Amniotic stem cell (primary cell): ENCODE measurements around the gene UBA7.
"Not testable (repeated sequence)": the region's sequence is repeated elsewhere in the genome, so short reads cannot be mapped to it uniquely, and the experiment has no call there.

Experiments used
- DNase-seq: peaks from one replicate; lab custom pipeline; 2025; lab: John Stamatoyannopoulos, UW

The UBA7 gene, protein sequence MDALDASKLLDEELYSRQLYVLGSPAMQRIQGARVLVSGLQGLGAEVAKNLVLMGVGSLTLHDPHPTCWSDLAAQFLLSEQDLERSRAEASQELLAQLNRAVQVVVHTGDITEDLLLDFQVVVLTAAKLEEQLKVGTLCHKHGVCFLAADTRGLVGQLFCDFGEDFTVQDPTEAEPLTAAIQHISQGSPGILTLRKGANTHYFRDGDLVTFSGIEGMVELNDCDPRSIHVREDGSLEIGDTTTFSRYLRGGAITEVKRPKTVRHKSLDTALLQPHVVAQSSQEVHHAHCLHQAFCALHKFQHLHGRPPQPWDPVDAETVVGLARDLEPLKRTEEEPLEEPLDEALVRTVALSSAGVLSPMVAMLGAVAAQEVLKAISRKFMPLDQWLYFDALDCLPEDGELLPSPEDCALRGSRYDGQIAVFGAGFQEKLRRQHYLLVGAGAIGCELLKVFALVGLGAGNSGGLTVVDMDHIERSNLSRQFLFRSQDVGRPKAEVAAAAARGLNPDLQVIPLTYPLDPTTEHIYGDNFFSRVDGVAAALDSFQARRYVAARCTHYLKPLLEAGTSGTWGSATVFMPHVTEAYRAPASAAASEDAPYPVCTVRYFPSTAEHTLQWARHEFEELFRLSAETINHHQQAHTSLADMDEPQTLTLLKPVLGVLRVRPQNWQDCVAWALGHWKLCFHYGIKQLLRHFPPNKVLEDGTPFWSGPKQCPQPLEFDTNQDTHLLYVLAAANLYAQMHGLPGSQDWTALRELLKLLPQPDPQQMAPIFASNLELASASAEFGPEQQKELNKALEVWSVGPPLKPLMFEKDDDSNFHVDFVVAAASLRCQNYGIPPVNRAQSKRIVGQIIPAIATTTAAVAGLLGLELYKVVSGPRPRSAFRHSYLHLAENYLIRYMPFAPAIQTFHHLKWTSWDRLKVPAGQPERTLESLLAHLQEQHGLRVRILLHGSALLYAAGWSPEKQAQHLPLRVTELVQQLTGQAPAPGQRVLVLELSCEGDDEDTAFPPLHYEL

GRCh38 chr3:49813497-49814174 lies at the start of gene UBA7:
UBA7 (minus strand) TSS chr3:49813953; CDS start chr3:49813787, 166 bp downstream.
- peak; percentile 19 for DNase-seq

- no peak for DNase-seq
Observed at GRCh38 chr3:49859576-49860305, 46.0 kb upstream of the UBA7 start.

DNA sequence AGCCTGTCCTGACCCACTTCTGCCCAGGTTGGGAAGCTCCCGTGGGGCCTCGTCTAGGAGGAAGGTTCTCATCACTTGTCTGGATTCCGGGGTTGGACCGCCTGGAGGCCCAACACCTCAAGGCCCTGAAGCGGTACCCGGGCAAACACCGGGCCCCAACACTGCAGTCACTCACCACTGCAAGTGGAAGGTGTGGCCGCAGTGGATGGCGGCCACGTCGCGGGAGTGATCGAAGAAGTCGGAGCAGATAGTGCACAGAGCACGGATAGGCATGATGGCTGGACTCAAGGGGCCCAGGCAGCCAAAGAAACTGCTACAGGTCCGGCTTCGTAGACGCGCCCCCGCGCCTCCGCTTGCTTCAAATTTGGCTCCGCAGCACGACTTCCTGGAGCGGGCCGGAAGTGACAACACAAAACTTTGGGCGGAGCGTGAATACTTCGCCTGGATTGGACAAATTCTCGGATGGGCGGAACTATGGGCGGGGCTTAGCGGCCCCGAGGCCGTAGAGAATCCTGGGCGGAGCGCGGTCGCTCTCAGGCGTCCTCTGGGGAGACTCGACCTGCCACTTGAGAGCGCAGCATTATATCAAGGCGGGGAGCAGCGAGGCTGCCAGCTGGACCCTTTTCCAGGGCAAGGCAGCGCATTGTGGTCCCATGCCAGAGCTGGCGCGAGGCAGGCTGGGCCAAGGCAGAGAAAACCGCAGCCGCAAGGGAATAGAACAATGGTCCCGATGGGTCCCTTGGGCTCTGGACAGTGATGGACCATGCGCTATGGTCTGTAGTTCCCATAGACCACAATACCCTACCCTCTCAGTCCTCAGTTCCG lies 42.6 kb upstream of the UBA7 start, which contains the start of gene TRAIP:
Gene TRAIP, minus strand, starts transcription at position 384 of the 825 bp plus-strand sequence. Its CDS starts 111 bp downstream, at position 273.
- peak; percentile 92 for DNase-seq

GRCh38 chr3:49855662-49856061 lies 41.9 kb upstream of the UBA7 start:
- DNase-seq, result no peak

DNA sequence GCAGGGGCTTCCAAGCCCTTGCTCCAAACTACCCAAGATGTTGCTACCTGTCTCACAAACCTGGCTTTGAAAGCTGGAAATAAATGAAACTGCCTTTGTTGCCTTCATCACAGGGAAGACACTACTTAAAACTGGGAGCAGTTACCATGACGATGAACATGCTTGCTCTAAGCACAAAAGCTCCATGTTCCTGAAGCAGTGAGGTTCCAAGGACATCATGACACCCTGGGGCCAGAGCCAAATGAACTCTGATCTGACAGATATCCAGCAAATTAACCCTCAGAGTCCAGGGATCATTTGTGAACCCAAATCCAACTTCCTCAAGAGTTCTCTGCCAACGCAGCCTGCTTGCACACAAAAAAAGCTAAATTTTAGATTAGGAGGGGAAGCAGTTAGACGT lies 31.9 kb upstream of the UBA7 start:
- no peak for DNase-seq

DNA sequence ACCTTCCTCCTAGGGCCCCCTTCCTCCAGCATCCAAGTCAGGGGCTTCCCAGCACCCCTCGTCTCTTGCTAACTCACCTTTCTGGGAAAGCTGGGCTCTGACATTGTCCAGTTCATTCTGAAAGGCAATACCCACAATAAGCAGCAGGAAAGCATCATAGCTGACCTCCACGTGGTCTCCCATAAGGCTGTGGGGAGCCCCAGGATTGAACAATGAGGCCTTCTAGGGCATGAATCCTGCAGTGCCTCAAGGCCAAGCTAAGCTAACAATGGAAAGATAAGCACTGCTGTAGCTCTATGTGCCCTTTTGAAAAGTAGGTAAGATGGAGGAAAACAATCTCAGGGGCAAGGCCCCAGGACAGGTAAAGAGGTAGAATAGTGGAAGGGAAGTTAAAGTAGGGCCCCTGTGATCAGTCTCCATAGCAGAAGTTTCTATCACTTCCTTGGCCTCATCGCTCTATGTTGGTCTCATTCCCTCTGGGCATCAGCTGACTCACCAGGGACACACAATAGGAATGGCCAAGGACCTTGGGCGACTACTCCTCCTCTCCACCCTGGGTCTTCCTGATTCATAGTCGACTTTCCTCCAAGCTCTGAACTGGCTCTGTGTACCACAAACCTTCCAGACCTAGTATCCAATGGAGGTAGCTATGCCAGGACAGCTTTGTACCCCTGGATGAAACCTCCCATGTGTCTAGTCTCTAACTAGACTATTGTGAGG lies 30.9 kb upstream of the UBA7 start:
- DNase-seq, result no peak

DNA sequence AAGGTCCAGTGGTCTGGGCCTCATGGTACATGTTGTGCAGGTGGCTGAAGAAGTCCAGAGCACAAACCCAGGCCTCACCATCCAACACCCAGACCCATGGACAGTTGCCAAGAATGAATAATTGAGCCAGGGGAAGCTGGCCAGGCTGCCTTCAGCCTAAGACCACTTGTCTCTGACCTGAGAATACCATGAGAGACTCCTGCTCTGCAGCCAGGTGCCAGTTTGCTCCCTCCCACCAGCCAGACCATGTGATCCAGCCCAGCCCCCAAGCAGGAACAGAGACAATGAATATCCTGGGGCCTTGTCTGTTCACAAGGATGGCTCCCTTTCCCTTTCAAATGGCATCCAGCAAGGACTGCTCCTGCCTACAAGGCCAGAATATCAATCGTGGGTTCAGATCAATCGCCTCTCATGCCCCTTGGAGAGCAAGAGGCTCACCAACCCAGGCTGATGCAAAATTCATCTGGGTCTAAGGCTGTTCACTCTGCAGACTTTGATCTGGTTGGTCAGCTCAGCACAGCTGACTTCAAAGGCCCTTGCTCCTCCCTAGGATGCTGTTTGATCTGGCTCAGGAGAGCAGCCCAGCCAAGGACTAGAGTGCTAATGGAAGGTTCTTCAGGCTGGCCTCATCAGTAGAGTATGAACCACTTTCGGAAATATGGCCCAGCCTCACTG lies 29.2 kb upstream of the UBA7 start:
- no peak for DNase-seq

GRCh38 chr3:49841806-49842205 lies 28.1 kb upstream of the UBA7 start:
- no peak for DNase-seq

DNA sequence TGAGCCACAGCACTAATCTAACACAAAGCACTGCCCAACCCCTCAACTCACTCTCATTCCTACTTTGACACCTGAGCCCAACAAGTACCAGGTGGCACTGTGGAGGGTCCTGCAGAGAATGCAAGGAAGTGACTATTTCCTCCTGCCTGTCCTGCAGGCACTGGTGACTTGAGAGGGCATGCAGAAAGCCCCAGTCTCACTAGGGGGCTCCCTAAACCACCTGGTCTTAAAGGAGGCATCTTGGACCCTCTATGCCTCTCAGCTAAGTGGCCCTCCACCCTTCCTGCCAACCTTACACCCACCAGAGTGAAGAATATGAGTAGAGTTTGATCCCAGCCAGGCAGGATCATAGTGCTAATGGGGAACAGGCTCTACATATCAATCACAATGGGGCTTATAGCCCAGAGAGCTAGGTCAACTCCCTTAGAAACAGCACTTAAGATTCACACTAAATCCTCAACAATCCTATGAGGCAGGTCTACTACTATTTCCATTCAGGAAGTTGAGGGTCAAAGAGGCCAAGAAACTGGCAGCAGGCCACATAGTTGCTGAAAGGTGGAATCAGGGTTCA lies 27.5 kb upstream of the UBA7 start:
- no peak for DNase-seq

GRCh38 chr3:49840388-49840787 lies 26.6 kb upstream of the UBA7 start:
- no peak for DNase-seq

GRCh38 chr3:49839193-49839809 lies 25.5 kb upstream of the UBA7 start:
- DNase-seq, result peak; percentile 63

DNA sequence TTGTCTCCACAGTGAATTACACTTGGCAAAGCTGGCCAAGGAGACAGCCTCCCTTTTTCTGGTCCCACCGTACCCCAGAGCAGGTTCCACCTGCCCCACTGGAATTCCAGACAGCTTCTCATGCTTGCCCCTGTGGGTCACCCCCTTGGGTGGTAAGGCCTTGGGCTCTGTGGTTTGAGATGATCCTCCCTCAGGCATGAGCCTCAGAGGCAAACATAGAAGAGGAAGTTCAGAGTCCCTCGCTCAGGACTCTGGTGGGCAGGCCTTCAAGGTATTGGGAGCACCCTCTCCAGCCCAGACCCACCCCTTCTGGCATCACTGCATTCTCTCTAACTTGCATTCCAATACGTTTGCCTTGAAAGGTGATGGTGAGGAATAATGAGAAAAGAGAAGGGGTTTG lies 17.6 kb upstream of the UBA7 start:
- no peak for DNase-seq

GRCh38 chr3:49826016-49826415 lies 12.3 kb upstream of the UBA7 start:
- DNase-seq, result no peak

GRCh38 chr3:49823131-49823530 lies 9.4 kb upstream of the UBA7 start:
- DNase-seq, result not testable (repeated sequence)

DNA sequence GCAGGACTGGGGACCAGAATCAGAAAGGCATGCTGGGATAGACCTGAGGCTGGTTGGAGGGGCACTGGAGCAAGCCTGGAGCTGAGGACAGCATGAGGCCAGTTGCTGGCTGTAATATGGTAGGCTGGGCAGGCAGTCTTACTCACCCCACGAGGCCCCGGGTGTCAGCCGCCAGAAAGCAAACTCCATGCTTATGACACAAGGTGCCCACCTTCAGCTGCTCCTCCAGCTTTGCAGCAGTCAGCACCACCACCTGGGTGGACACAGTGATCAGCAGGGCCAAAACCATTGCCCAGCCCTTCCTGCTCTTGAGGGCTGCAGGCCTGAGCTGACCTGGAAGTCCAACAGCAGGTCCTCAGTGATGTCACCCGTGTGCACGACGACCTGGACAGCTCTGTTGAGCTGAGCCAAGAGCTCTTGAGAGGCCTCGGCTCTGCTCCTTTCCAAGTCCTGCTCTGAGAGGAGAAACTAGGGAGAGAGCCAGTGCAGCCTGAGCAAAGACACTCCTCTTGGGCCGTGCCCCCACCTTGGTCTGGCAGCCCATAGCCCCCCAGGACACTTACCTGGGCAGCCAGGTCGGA lies 747 bp downstream of the UBA7 start:
- DNase-seq, result no peak

DNA sequence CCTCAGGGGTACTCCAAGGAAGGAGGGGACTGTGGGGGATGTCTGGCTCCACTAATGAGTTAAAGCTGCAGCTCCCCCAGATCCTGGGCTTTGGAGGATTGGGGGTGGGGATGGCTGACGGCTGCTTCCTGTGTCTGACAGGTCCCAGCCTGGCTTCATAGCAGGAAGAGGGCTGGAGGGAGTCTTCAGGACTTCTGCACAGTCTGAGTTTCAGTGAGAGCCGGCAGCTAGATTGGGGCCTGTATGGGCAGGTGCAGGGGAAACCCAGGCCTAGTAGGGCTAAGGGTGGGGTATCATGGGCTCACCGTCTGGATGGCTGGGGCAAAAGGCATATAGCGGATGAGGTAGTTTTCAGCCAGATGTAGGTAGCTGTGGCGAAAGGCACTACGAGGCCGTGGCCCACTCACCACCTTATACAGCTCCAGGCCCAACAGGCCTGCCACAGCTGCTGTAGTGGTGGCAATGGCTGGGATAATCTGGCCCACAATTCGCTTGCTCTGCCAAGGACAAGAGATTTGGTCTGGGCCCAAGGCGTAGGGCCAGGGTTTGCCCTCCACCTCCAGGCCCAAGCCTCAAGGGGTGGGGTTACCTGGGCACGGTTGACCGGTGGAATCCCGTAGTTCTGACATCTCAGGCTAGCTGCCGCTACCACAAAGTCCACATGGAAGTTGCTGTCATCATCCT lies 6.2 kb downstream of the UBA7 start:
- no peak for DNase-seq

GRCh38 chr3:49806850-49807249 lies 6.9 kb downstream of the UBA7 start:
- DNase-seq, result no peak
